T47D (cell line): ENCODE measurements around the gene EML6.

Experiments used
- DNase-seq, 2 experiments: peaks; one replicate each; pipeline versions ENCODE4 v3.0.0 to v3.0.0-alpha.2; 2011 to 2012; ENCODE audit warnings: low read depth in 1 of 2, low spot score in 1 of 2
- JUND ChIP-seq: IDR thresholded peaks from 2 replicates; pipeline ENCODE4 v1.6.1; 2012; ENCODE audit warnings: low read depth
- in situ Hi-C: cut with HindIII; loops from 2 replicates; pipeline ENCODE4 v1.10.0; 2016; ENCODE audit warnings: low sequenced_read_pairs, low pct_unique_long_range_greater_than_20kb

EML6 gene

DNA sequence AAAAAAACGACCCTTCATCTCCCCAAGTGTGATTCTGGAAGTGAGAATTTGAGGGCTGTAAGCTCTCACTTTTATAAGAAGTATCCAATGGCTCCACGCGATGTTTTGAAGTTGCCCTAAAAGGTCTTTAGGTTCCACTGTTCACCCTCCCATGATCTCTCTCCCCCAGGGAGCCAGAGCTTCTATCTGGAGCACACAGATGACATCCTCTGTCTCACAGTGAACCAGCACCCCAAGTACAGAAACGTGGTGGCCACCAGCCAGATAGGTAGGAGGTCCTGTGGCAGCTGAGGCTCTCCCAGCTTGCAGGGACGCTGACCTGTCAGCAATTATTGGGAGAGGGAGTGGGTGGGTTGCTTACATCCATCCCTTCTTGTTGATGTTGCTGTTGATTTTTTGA lies 229.0 kb downstream of the EML6 start:
- no peak for DNase-seq
- TF ChIP-seq JUND = no peak
- in situ Hi-C loops = no loop called here

DNA sequence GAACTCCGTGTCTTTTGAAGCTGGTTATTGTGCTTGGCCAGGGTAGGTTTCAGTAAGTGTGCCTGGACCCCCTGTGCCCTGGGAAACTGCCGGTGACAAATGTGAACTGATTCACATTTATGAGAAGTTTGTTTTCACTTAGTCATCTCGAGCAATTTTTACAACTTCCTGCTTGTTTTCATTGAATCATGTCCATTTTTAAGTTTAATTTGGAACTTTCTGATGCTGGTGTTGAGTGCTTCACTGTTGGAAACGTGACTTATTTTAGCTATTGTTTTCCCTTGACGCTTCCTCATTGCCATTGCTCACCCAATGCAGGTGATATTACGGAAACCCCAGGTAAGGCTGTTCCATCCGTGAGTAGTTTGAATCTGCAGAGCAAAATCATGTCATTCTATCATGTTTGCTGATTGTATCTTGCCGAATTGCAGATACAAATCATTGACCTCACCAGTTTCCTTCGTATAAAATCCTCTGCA lies 229.6 kb downstream of the EML6 start:
- in situ Hi-C loops = no loop called here
- TF ChIP-seq JUND = no peak

DNA sequence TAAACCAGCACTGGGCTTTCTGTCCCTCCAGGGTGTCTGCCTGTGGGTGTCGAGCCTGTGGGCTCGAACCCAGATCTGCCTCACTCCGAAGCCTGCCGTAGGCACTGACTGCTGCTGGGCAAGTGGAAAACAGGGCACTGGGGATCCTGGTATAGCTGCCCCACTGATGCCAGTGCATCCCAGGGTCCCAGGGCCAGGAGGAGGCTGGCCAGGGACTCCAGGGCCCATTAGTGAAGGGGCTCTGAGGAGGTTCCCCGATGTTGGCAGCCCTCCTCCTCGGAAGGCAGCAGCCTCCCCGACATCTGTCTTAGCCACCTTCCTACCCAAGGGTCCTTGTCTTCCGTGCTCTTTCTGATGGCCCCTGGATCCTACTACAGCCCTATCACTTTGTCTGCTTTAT lies 230.7 kb downstream of the EML6 start:
- TF ChIP-seq JUND = no peak
- in situ Hi-C loops = no loop called here
- DNase-seq = no peak

More for the DNA sequence above, 229.6 kb downstream of the EML6 start:
- DNase-seq = peak in 1 of 2 experiments; percentile 43

DNA sequence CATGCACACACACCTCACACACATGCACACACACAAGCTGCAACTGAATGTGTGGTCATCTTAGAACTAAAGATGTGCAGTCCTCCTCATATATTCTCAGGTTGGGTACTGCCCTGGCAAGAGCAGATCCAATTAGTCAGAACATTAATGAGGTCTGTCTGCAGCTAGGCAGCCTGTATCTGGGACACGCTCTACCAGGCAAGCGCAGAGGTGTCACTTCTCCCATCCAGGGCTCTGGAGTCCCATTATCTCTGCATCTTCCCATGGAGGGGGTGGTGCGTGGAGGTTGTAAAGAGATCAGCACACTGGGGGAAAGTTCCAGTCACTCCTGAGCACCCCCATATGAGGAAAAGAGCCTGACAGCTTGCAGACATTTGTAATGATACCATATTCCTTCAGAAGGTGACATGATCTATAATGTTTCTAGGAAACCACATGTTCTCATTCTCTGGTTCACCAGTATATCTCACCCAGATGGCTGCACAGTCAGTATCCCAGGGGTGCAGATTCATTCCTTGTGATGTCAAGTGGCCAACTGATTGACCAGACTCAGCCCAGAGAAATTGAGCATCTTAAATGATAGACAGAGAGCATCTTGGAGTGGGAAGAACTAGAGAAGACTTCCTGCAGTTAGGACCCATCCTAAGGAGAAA lies 231.4 kb downstream of the EML6 start:
- TF ChIP-seq JUND = no peak
- in situ Hi-C loops = no loop called here
- DNase-seq = no peak

- in situ Hi-C loops = no loop called here
- no peak for TF ChIP-seq JUND
- DNase-seq = no peak
Observed at GRCh38 chr2:54955358-54956110, 232.1 kb downstream of the EML6 start.

- TF ChIP-seq JUND = no peak
- no peak for DNase-seq
- in situ Hi-C loops = no loop called here
Observed at GRCh38 chr2:54956111-54956627, 232.7 kb downstream of the EML6 start.

DNA sequence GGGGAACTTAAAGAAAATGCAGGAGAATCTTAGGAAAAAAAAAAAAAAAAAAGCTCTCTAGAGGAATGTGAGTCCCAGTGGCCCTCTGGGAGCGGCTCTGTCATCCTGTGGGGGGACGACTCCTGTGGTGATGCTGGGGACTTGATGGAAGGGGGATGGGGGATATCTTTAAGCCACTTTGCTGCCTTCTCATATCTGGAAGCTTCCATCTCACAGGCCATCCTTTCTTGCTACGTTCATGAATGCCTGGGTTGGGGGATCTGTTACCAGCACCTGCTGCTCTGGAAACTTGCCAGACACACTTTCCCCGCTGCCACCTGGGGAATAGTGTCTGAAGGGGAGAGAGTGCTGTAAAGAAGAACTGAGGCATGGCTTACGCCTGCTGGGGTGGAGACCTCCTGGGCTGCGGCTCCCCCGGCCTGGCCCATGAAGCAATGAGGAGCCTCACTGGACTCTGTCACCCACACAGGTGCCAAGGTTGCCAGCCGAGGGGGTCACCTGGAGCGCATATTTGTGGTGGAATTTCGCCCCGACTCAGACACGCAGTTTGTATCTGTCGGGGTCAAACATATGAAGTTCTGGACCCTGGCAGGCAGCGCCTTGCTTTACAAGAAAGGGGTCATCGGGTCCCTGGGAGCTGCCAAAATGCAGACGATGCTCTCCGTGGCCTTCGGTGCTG lies 234.0 kb downstream of the EML6 start:
- in situ Hi-C loops = no loop called here
- no peak for TF ChIP-seq JUND
- DNase-seq = no peak

- in situ Hi-C loops = no loop called here
- no peak for DNase-seq
- TF ChIP-seq JUND = no peak
Observed at GRCh38 chr2:54958717-54959371, 235.4 kb downstream of the EML6 start.

- TF ChIP-seq JUND = no peak
- in situ Hi-C loops = no loop called here
- DNase-seq = no peak
Observed at GRCh38 chr2:54960164-54960563, 236.7 kb downstream of the EML6 start.

DNA sequence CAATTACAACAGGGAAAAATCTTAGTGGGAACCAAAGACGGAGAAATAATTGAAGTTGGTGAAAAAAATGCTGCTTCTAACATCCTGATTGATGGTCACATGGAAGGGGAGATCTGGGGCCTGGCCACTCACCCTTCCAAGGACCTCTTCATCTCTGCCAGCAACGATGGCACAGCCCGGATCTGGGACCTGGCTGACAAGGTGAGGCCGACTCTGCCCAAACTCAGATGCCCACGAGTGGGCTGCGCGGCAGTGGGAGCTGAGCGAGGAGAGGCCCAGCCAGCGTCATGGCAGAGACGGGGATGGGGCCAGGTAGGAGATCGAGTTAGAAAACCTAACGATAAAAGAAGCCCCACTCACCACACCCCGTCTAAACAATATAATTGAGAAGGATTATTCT lies 239.0 kb downstream of the EML6 start:
- no peak for DNase-seq
- in situ Hi-C loops = no loop called here
- no peak for TF ChIP-seq JUND

DNA sequence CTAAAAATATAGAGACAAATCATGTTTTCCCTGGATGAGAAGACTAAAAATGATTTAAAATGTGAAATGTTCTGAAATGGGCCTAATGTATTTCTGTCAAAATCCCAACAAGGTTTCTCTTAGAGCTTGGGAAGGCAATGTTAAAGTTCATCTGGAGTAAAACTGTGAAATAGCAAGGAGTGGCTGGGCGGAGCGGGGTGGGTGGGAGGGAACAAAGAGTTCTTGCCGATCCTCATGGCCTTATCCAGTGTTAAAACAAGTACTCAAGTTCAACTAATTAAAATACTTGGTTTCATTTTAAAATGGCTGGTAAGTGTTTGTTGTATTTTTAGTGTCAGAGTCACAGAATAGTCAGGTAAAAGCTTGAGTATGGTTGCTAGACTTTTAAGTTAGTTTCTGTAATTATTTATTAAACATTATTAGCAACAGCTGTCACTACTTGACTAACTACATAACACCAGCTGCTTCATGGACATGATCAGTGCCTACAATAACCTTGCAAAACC lies 239.5 kb downstream of the EML6 start:
- no peak for TF ChIP-seq JUND
- no peak for DNase-seq
- in situ Hi-C loops = no loop called here

GRCh38 chr2:54963476-54963875 lies 240.0 kb downstream of the EML6 start:
- no peak for TF ChIP-seq JUND
- no peak for DNase-seq
- in situ Hi-C loops = no loop called here
